ENCODE measurements around the gene ANAPC13.

Gene ANAPC13

DNA sequence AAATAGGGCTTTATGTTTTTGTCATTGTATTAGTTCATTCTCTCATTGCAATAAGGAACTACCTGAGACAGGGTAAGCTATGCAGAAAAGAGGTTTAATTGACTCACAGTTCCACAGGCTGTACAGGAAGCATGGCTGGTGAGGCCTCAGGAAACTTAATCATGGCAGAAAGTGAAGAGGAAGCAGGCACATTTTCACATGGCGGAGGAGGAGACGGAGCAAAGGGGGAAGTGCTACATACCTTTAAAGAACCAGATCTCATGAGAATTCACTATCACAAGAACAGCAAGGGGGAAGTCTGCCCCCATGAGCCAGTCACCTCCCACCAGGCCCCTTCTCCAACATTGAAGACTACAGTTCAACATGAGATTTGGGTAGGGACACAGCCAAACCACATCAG lies 25.7 kb upstream of the ANAPC13 start:
- H3K4me3 ChIP-seq (ENCODE audit: extremely low read depth, insufficient read depth, low read length, poor library complexity, severe bottlenecking): no peak overlapping the region
- peaks cover 19% of the 10 kb centered on the region for H3K36me3 ChIP-seq (ENCODE audit: control insufficient read depth, insufficient read depth, low read length)
- WGBS, 2 experiments (ENCODE audit: insufficient coverage in 2 of 2): 83% methylated on average over 1 of the region's 2 CpGs; no CpG with 5 or more reads in 1 of the 2 experiments
- H3K4me1 ChIP-seq (ENCODE audit: control insufficient read depth, insufficient read depth, low read length, poor library complexity, severe bottlenecking): no peaks in the 10 kb centered on the region
- H3K27ac ChIP-seq (ENCODE audit: low read depth, low read length, severe bottlenecking): no peak overlapping the region
- no peaks in the 10 kb centered on the region for H3K9me3 ChIP-seq (ENCODE audit: control insufficient read depth, low read length)

DNA sequence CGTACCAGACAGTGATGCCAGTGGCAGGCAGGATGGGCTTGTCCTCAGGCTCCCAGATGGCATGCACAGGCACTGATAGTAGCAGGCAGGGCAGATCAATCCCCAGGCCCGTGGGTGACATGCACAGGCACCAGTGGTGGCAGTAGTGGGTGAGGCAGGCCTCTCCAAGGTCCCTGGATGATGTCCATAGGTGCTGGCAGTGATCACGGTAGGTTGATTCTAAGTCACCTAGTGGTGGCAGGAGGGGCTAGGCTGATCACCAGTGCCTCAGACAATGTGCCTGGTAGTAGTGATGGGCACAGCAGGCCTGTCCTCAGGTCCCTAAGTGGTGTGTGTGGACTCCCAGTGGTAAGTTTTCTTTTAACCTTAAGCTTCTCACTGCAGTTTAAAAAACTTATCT lies 19.7 kb upstream of the ANAPC13 start:
- WGBS, 2 experiments (ENCODE audit: insufficient coverage in 2 of 2): 64 to 93% methylated on average over 2 to 3 of the region's 3 CpGs
- Histone ChIP-seq H3K9me3 (ENCODE audit: control insufficient read depth, low read length) (no peaks in the 10 kb centered on the region), H3K4me1 (ENCODE audit: control insufficient read depth, insufficient read depth, low read length, poor library complexity, severe bottlenecking) (no peaks in the 10 kb centered on the region), H3K27ac (ENCODE audit: low read depth, low read length, severe bottlenecking) (no peak overlapping the region), H3K4me3 (ENCODE audit: extremely low read depth, insufficient read depth, low read length, poor library complexity, severe bottlenecking) (no peak overlapping the region), H3K36me3 (ENCODE audit: control insufficient read depth, insufficient read depth, low read length) (peaks cover 9% of the 10 kb centered on the region)

DNA sequence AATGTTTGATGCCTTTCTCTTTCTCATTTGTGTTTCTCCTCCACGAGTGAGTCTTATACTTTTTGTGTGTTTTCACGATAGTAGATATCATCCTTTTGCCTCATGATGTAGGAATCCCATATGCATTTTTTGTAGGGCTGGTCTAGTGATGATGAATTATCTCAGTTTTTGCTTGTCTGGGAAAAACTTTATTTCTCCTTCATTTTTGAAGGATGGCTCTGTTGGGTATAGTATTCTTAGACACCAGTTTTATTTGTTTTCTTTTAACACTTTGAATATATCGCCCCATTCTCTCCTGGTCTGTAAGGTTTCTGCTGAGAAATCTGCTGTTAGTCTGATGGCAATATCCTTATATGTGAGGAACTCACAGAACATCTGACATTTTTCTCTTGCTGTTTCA lies 18.3 kb upstream of the ANAPC13 start:
- WGBS, 2 experiments (ENCODE audit: insufficient coverage in 2 of 2): no CpG with 5 or more reads among the region's 3 CpGs

DNA sequence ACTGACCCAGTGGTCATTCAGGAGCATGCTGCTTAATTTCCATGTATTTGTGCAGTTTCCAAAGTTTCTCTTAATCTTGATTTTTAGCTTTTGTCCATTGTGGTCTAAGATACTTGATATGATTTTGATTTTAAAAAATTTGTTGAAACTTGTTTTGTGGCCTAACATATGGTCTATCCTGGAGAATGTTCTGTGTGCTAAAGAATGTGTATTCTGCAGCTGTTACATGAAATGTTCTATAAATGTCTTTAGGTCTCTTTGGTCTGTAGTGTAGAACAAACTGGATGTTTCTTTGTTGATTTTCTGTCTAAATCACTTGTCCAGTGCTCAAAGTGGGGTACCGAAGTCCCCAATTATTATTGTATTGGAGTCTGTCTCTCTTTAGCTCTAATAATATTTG lies 17.5 kb upstream of the ANAPC13 start:
- H3K36me3 ChIP-seq (ENCODE audit: control insufficient read depth, insufficient read depth, low read length): peaks cover 3% of the 10 kb centered on the region
- H3K9me3 ChIP-seq (ENCODE audit: control insufficient read depth, low read length): no peaks in the 10 kb centered on the region
- H3K4me1 ChIP-seq (ENCODE audit: control insufficient read depth, insufficient read depth, low read length, poor library complexity, severe bottlenecking): no peaks in the 10 kb centered on the region
- H3K4me3 ChIP-seq (ENCODE audit: extremely low read depth, insufficient read depth, low read length, poor library complexity, severe bottlenecking): no peak overlapping the region
- WGBS, 2 experiments (ENCODE audit: insufficient coverage in 2 of 2): no CpG with 5 or more reads among the region's 1 CpG
- H3K27ac ChIP-seq (ENCODE audit: low read depth, low read length, severe bottlenecking): no peak overlapping the region

More for the DNA sequence above, 18.3 kb upstream of the ANAPC13 start:
- H3K4me3 ChIP-seq (ENCODE audit: extremely low read depth, insufficient read depth, low read length, poor library complexity, severe bottlenecking): no peak overlapping the region
- no peaks in the 10 kb centered on the region for H3K9me3 ChIP-seq (ENCODE audit: control insufficient read depth, low read length)
- H3K4me1 ChIP-seq (ENCODE audit: control insufficient read depth, insufficient read depth, low read length, poor library complexity, severe bottlenecking): no peaks in the 10 kb centered on the region
- H3K36me3 ChIP-seq (ENCODE audit: control insufficient read depth, insufficient read depth, low read length): peaks cover 6% of the 10 kb centered on the region
- no peak overlapping the region for H3K27ac ChIP-seq (ENCODE audit: low read depth, low read length, severe bottlenecking)

DNA sequence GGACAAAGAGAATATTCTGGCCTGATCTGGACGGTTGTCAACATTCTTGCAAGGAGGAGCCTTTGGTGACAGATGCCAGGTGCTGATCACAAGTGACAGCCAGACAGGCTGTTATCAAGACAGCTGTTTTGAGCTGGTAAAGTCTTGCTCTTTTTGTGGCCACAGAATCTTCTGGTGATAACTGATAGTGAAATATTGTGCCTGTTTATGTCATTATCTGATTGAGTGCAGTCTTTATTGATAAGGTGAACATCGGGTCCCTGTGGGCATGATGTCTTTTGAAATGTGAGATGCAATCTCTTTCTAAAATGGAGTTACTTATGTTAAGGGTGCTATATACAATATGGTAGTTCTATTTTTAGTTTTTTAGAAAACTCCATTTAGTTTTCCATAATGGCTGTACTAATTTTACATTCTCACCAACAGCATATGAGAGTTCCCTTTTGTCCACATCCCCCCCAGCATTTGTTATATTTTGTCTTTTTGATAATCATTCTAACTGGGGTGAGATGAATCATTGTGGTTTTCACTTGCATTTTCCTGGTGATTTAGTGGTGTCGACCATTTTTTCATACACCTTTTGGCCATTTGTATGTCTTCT lies 10.8 kb upstream of the ANAPC13 start:
- Histone ChIP-seq H3K9me3 (ENCODE audit: control insufficient read depth, low read length) (no peaks in the 10 kb centered on the region), H3K27ac (ENCODE audit: low read depth, low read length, severe bottlenecking) (no peak overlapping the region), H3K4me1 (ENCODE audit: control insufficient read depth, insufficient read depth, low read length, poor library complexity, severe bottlenecking) (no peaks in the 10 kb centered on the region), H3K4me3 (ENCODE audit: extremely low read depth, insufficient read depth, low read length, poor library complexity, severe bottlenecking) (no peak overlapping the region), H3K36me3 (ENCODE audit: control insufficient read depth, insufficient read depth, low read length) (peaks cover 6% of the 10 kb centered on the region)
- WGBS, 2 experiments (ENCODE audit: insufficient coverage in 2 of 2): 69 to 85% methylated on average over 1 to 2 of the region's 3 CpGs

DNA sequence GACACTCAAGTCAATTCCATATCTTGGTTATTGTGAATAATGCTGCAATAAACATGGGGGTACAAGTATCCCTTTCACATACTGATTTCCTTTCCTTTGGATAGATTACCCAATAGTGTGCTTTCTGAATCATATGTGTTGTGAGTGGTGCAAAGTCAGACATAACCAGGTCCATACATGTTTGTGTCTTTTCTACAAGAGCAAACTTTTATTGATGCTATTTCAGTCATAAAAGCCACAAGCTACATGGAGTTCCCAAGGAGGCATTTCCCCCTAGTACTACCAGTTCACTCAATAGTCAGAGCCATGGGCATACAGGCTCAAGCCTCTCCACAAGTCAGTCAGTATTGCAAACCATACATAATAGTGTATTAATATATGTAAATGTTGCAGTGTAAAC lies 10.2 kb upstream of the ANAPC13 start:
- no peaks in the 10 kb centered on the region for H3K9me3 ChIP-seq (ENCODE audit: control insufficient read depth, low read length)
- peaks cover 6% of the 10 kb centered on the region for H3K36me3 ChIP-seq (ENCODE audit: control insufficient read depth, insufficient read depth, low read length)
- no peak overlapping the region for H3K4me3 ChIP-seq (ENCODE audit: extremely low read depth, insufficient read depth, low read length, poor library complexity, severe bottlenecking)
- no peaks in the 10 kb centered on the region for H3K4me1 ChIP-seq (ENCODE audit: control insufficient read depth, insufficient read depth, low read length, poor library complexity, severe bottlenecking)
- H3K27ac ChIP-seq (ENCODE audit: low read depth, low read length, severe bottlenecking): no peak overlapping the region

DNA sequence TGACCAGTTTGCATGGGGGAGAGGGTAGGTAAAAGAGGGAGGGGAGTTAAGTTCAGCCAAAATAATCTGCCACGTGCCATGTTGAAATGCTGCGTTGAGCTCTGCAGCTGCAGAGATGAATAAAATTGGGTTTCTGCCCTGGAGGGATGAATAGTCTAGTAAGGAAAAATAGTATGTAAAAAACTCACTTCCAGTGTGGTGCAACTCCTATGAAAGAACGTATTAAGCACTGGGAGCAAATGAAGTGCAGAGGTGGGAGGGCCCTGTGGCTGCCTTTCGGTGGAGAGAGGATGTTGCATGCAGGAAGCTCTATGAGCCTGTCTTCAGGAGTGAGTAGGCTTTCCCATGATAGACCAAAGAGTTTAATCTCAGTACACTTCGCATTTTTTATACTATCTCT lies 8.7 kb upstream of the ANAPC13 start:
- WGBS, 2 experiments (ENCODE audit: insufficient coverage in 2 of 2): 86 to 94% methylated on average over 4 to 5 of the region's 5 CpGs
- Histone ChIP-seq H3K36me3 (ENCODE audit: control insufficient read depth, insufficient read depth, low read length) (peaks cover 6% of the 10 kb centered on the region), H3K27ac (ENCODE audit: low read depth, low read length, severe bottlenecking) (no peak overlapping the region), H3K4me1 (ENCODE audit: control insufficient read depth, insufficient read depth, low read length, poor library complexity, severe bottlenecking) (no peaks in the 10 kb centered on the region), H3K4me3 (ENCODE audit: extremely low read depth, insufficient read depth, low read length, poor library complexity, severe bottlenecking) (no peak overlapping the region), H3K9me3 (ENCODE audit: control insufficient read depth, low read length) (no peaks in the 10 kb centered on the region)

DNA sequence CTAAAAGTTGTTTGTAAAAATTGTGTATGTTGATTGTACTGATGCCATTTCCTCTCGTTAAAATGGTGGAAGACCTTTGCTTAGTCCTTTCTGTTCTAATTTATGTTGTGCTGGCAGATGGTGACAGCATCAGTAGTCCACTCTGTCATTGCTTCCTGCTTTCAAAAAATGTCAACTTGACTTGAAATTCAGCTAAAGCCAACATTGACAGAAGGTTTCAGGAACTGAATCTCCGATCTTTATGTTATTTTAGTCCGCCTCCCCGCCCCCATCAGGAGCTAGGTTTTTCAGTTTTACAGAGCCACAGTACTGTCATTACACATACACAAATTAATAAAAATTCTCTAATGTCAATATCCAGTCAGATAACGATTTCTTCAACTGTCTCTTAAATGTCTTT lies 1.6 kb upstream of the ANAPC13 start:
- Histone ChIP-seq H3K4me1 (ENCODE audit: control insufficient read depth, insufficient read depth, low read length, poor library complexity, severe bottlenecking) (peaks cover 32% of the 10 kb centered on the region), H3K4me3 (ENCODE audit: extremely low read depth, insufficient read depth, low read length, poor library complexity, severe bottlenecking) (peak overlapping the region; percentile 74), H3K27ac (ENCODE audit: low read depth, low read length, severe bottlenecking) (no peak overlapping the region), H3K36me3 (ENCODE audit: control insufficient read depth, insufficient read depth, low read length) (peaks cover 8% of the 10 kb centered on the region), H3K9me3 (ENCODE audit: control insufficient read depth, low read length) (no peaks in the 10 kb centered on the region)
- WGBS, 2 experiments (ENCODE audit: insufficient coverage in 2 of 2): 82 to 90% methylated on average over 4 to 5 of the region's 5 CpGs

DNA sequence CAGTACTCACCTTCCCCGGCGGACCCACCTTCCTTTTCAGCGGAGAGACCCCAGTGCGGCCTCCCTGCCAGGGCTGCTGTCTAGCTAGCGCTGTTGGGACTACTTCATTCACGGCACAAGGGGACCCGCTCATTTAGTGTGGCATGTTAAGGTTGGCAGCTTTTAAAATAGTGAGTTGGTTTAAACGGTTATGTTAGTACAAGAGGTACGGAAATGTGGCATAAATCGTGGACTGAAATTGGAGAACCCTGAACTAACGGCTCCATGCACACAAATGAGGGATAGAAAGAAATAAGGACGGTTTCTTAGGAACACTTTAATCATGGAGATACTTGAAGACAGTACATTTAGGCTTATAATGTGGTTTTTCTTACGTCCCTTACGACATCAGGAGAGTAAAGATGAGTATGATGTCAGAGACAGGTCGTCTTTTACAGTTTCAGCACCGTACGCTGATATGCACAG lies 824 bp upstream of the ANAPC13 start:
- peaks cover 16% of the 10 kb centered on the region for H3K36me3 ChIP-seq (ENCODE audit: control insufficient read depth, insufficient read depth, low read length)
- WGBS, 2 experiments (ENCODE audit: insufficient coverage in 2 of 2): 7 to 10% methylated on average over 9 to 12 of the region's 17 CpGs

DNA sequence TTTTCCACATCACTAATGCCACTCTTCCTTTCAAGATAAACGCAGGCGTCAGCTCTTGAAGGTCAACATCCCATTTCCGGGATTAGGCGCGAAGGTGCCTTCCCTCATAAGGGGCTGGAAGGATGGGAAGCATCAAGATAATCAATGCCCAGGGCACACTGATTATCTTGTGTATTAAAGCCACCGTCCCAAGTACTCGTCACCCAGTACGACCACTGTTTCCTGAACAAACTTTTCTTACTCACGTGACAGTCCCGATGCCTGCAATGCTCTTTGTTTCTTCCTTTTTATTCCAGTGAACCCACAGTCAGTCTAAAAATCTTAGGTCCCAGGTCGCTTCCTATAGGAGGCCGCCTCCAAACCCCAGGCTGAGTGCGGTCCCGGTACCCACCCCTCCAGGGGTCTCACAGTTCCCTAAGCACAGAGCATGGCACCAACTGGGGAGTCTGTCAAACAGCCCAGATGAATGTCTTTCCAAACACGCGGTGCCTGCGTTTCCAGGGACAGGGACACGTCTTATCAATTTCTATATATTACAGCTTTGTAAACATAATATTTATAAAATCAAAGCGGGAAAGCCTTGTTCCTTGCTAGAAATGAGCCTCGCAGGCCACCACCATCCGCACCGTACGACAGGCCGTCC lies 589 bp downstream of the ANAPC13 start:
- Histone ChIP-seq H3K4me1 (ENCODE audit: control insufficient read depth, insufficient read depth, low read length, poor library complexity, severe bottlenecking) (peaks cover 32% of the 10 kb centered on the region), H3K36me3 (ENCODE audit: control insufficient read depth, insufficient read depth, low read length) (peaks cover 30% of the 10 kb centered on the region), H3K4me3 (ENCODE audit: extremely low read depth, insufficient read depth, low read length, poor library complexity, severe bottlenecking) (peak overlapping the region; percentile 74), H3K9me3 (ENCODE audit: control insufficient read depth, low read length) (no peaks in the 10 kb centered on the region), H3K27ac (ENCODE audit: low read depth, low read length, severe bottlenecking) (peak overlapping the region; percentile 93)
- WGBS, 2 experiments (ENCODE audit: insufficient coverage in 2 of 2): 2 to 6% methylated on average over 14 to 18 of the region's 24 CpGs

More for the DNA sequence above, 824 bp upstream of the ANAPC13 start:
- peaks cover 32% of the 10 kb centered on the region for H3K4me1 ChIP-seq (ENCODE audit: control insufficient read depth, insufficient read depth, low read length, poor library complexity, severe bottlenecking)
- peak overlapping the region; percentile 74 for H3K4me3 ChIP-seq (ENCODE audit: extremely low read depth, insufficient read depth, low read length, poor library complexity, severe bottlenecking)
- no peaks in the 10 kb centered on the region for H3K9me3 ChIP-seq (ENCODE audit: control insufficient read depth, low read length)
- H3K27ac ChIP-seq (ENCODE audit: low read depth, low read length, severe bottlenecking): peak overlapping the region; percentile 93

DNA sequence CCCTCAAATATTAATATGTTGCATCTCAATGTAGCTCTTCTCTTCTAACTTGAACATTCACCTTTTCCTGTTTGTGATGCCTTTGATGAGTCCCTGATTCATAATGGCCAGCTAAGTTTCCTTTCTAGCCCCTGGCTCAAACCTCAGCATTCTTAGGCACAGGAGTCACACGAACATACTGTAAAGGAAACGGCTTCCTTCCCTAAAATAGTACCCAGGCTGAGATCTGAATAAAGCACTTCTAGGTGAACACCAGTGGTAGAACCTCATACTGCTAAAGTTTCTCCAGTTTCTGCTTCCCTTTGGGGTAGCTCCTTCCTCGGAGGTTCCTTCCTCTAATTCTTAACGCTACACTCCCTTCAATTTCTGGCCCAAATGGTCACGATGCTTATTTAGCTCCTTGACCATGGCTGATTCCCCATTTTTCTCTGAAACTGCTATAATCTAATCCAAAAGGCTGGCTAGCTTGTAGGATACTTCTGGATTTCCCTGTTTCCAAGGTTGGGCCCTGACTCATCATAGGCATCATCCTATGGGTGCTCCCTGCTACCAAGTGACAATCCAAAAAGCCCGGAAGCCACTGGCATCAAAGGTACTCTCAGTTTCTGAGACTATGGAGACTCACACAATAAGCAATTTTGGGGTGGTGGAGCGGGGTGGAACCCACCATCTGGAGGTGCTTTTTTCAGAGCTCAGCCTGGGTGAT lies 2.4 kb downstream of the ANAPC13 start:
- Histone ChIP-seq H3K9me3 (ENCODE audit: control insufficient read depth, low read length) (no peaks in the 10 kb centered on the region), H3K4me1 (ENCODE audit: control insufficient read depth, insufficient read depth, low read length, poor library complexity, severe bottlenecking) (peaks cover 33% of the 10 kb centered on the region), H3K36me3 (ENCODE audit: control insufficient read depth, insufficient read depth, low read length) (peaks cover 41% of the 10 kb centered on the region), H3K27ac (ENCODE audit: low read depth, low read length, severe bottlenecking) (peak overlapping the region; percentile 61), H3K4me3 (ENCODE audit: extremely low read depth, insufficient read depth, low read length, poor library complexity, severe bottlenecking) (no peak overlapping the region)
- WGBS, 2 experiments (ENCODE audit: insufficient coverage in 2 of 2): 85 to 99% methylated on average over 6 of the region's 7 CpGs

Data from mesodermal cell (in vitro differentiated cells).